Thoracic aorta (tissue), 2 donors: Measurements from ENCODE around the gene L3MBTL2. TPM values are rescaled to one million over a fixed set of nuclear protein-coding genes. Genes with fewer than 3 reads are reported as not detected.
"Not testable (repeated sequence)": the region's sequence is repeated elsewhere in the genome, so short reads cannot be mapped to it uniquely, and the experiment has no call there.

Experiments
- ATAC-seq: fragments of 150-250 bp; one replicate; pipeline ENCODE4 v1.8.0; 2017; ENCODE audit warnings: low read depth; ENCODE audit not compliant: insufficient number of reproducible peaks, low FRiP score
- DNase-seq: peaks from one replicate; pipeline ENCODE4 v3.0.0-alpha.2; 2020; ENCODE audit warnings: low spot score
- H3K27ac ChIP-seq, 2 donors: fragments of 200-600 bp; sonication (generic); 1 replicate in 1 of 2; 2 replicates in 1 of 2; pipeline ENCODE4 v1.5.1; 2016; ENCODE audit warnings: mild to moderate bottlenecking in 2 of 2, moderate library complexity in 2 of 2
- H3K27me3 ChIP-seq: fragments of 200-600 bp; sonication (generic); replicated peaks from 2 replicates; pipeline ENCODE4 v1.6.0; 2016; ENCODE audit warnings: mild to moderate bottlenecking; ENCODE audit not compliant: insufficient read depth
- H3K36me3 ChIP-seq: fragments of 200-600 bp; sonication (generic); one replicate; pipeline ENCODE4 v1.5.1; 2016
- H3K4me1 ChIP-seq, 2 donors: fragments of 200-600 bp; sonication (generic); 1 replicate in 1 of 2; 2 replicates in 1 of 2; pipeline versions ENCODE4 v1.5.1 to v1.6.0; 2016; ENCODE audit warnings: low read depth in 2 of 2, mild to moderate bottlenecking in 1 of 2; ENCODE audit not compliant: control insufficient read depth in 1 of 2
- H3K4me3 ChIP-seq: fragments of 200-600 bp; sonication (generic); 2 replicates; pipeline ENCODE4 v1.5.1; 2016; ENCODE audit warnings: mild to moderate bottlenecking
- H3K9me3 ChIP-seq: fragments of 200-600 bp; sonication (generic); 2 replicates; pipeline ENCODE4 v1.5.1; 2016
- total RNA-seq, 2 donors: library from RNA; depleted of rRNA; stranded (reverse); fragments of >200 nt; gene quantifications; one replicate each; pipeline versions ENCODE4 v1.1.0 to v1.2.3, GENCODE V29; 2016
- TF ChIP-seq, protein P1 (sequence below): fragments of 200-600 bp; sonication (generic); IDR thresholded peaks from one replicate; pipeline ENCODE4 v1.5.1; 2019; ENCODE audit warnings: antibody characterized with exemption

Gene L3MBTL2
- total RNA-seq, 2 donors from 2014 or later, result 14.8 to 21.4 TPM

DNA sequence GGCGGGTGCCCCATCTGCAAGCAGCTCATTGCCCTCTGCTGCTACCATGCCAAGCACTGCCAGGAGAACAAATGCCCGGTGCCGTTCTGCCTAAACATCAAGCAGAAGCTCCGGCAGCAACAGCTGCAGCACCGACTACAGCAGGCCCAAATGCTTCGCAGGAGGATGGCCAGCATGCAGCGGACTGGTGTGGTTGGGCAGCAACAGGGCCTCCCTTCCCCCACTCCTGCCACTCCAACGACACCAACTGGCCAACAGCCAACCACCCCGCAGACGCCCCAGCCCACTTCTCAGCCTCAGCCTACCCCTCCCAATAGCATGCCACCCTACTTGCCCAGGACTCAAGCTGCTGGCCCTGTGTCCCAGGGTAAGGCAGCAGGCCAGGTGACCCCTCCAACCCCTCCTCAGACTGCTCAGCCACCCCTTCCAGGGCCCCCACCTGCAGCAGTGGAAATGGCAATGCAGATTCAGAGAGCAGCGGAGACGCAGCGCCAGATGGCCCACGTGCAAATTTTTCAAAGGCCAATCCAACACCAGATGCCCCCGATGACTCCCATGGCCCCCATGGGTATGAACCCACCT is 28.0 kb upstream of the L3MBTL2 start:
- no peak for ATAC-seq
- Histone ChIP-seq H3K27ac (no peak overlapping the region), H3K36me3 (peaks cover 58% of the 10 kb centered on the region), H3K9me3 (no peaks in the 10 kb centered on the region), H3K4me3 (no peak overlapping the region), H3K4me1 (peaks cover 6 to 29% of the 10 kb centered on the region in 2 donors), H3K27me3 (no peaks in the 10 kb centered on the region)
- TF ChIP-seq, protein P1, sequence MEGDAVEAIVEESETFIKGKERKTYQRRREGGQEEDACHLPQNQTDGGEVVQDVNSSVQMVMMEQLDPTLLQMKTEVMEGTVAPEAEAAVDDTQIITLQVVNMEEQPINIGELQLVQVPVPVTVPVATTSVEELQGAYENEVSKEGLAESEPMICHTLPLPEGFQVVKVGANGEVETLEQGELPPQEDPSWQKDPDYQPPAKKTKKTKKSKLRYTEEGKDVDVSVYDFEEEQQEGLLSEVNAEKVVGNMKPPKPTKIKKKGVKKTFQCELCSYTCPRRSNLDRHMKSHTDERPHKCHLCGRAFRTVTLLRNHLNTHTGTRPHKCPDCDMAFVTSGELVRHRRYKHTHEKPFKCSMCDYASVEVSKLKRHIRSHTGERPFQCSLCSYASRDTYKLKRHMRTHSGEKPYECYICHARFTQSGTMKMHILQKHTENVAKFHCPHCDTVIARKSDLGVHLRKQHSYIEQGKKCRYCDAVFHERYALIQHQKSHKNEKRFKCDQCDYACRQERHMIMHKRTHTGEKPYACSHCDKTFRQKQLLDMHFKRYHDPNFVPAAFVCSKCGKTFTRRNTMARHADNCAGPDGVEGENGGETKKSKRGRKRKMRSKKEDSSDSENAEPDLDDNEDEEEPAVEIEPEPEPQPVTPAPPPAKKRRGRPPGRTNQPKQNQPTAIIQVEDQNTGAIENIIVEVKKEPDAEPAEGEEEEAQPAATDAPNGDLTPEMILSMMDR, result no peak
- no peak for DNase-seq

DNA sequence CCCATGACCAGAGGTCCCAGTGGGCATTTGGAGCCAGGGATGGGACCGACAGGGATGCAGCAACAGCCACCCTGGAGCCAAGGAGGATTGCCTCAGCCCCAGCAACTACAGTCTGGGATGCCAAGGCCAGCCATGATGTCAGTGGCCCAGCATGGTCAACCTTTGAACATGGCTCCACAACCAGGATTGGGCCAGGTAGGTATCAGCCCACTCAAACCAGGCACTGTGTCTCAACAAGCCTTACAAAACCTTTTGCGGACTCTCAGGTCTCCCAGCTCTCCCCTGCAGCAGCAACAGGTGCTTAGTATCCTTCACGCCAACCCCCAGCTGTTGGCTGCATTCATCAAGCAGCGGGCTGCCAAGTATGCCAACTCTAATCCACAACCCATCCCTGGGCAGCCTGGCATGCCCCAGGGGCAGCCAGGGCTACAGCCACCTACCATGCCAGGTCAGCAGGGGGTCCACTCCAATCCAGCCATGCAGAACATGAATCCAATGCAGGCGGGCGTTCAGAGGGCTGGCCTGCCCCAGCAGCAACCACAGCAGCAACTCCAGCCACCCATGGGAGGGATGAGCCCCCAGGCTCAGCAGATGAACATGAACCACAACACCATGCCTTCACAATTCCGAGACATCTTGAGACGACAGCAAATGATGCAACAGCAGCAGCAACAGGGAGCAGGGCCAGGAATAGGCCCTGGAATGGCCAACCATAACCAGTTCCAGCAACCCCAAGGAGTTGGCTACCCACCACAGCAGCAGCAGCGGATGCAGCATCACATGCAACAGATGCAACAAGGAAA is 27.3 kb upstream of the L3MBTL2 start:
- Histone ChIP-seq H3K4me3 (no peak overlapping the region), H3K27ac (no peak overlapping the region), H3K27me3 (no peaks in the 10 kb centered on the region), H3K9me3 (no peaks in the 10 kb centered on the region), H3K36me3 (peaks cover 56% of the 10 kb centered on the region), H3K4me1 (peaks cover 0 to 23% of the 10 kb centered on the region in 2 donors)
- TF ChIP-seq, protein P1, result no peak
- no peak for ATAC-seq
- DNase-seq, result no peak

DNA sequence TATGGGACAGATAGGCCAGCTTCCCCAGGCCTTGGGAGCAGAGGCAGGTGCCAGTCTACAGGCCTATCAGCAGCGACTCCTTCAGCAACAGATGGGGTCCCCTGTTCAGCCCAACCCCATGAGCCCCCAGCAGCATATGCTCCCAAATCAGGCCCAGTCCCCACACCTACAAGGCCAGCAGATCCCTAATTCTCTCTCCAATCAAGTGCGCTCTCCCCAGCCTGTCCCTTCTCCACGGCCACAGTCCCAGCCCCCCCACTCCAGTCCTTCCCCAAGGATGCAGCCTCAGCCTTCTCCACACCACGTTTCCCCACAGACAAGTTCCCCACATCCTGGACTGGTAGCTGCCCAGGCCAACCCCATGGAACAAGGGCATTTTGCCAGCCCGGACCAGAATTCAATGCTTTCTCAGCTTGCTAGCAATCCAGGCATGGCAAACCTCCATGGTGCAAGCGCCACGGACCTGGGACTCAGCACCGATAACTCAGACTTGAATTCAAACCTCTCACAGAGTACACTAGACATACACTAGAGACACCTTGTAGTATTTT is 26.6 kb upstream of the L3MBTL2 start:
- H3K9me3 ChIP-seq, result no peaks in the 10 kb centered on the region
- no peak overlapping the region for H3K4me3 ChIP-seq
- ATAC-seq (no peak), DNase-seq (no peak)
- no peak overlapping the region for H3K27ac ChIP-seq
- TF ChIP-seq, protein P1, result no peak
- H3K27me3 ChIP-seq, result no peaks in the 10 kb centered on the region
- peaks cover 0 to 22% of the 10 kb centered on the region in 2 donors for H3K4me1 ChIP-seq
- peaks cover 49% of the 10 kb centered on the region for H3K36me3 ChIP-seq

DNA sequence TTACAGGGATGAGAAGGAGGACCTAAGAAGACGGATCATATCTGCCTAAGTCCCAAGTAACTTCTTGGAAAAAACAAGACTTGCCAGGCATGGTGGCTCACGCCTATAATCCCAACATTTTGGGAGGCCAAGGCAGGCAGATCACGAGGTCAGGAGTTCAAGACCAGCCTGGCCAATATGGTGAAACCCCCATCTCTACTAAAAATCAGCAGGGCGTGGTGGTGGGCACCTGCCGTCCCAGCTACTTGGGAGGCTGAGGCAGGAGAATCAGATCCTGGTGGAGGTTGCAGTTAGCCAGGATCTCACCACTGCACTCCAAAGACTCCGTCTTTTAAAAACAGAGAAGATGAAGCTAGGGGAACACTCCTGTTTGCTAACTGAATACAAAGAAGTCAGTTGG is 24.8 kb upstream of the L3MBTL2 start:
- not testable (repeated sequence) for H3K9me3 ChIP-seq, H3K27ac ChIP-seq, H3K27me3 ChIP-seq, H3K4me3 ChIP-seq, DNase-seq, ATAC-seq
- H3K36me3 ChIP-seq, result peaks cover 37% of the 10 kb centered on the region
- peaks cover 0 to 19% of the 10 kb centered on the region in 2 donors for H3K4me1 ChIP-seq

DNA sequence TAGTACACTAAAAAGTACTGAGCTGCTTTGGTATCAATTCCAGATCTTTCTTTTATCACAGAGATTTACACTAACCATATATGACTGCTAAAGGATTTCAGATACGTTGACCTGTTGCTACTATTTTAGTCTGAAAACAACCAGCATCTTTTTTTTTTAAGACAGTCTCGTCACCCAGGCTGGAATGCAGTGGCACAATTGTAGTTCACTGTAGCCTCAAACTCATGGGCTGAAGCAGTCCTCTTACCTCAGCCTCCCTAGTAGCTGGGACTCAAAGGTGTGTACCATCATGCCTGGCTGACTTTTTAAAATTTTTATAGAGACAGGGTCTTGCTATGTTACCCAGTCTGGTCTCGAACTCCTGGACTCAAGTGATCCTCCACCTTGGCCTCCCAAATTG is 24.2 kb upstream of the L3MBTL2 start:
- Histone ChIP-seq H3K27ac (peak overlapping the region in 1 of 2 donors; percentile 46), H3K4me1 (peaks cover 0 to 13% of the 10 kb centered on the region in 2 donors), H3K9me3 (no peaks in the 10 kb centered on the region), H3K4me3 (no peak overlapping the region), H3K36me3 (peaks cover 35% of the 10 kb centered on the region), H3K27me3 (no peaks in the 10 kb centered on the region)
- ATAC-seq, result no peak
- DNase-seq, result no peak
- TF ChIP-seq, protein P1, result no peak
